ENCODE measurements around the gene MYL6B. TPM values are rescaled to one million over a fixed set of nuclear protein-coding genes. Genes with fewer than 3 reads are reported as not detected.
"Not testable (repeated sequence)": the region's sequence is repeated elsewhere in the genome, so short reads cannot be mapped to it uniquely, and the experiment has no call there.

Gene MYL6B
- 41.4 and 50.0 TPM in 2 replicates for total RNA-seq (2014; rRNA removed; shearing (Covaris generic))
- polyA plus RNA-seq (2014; cell fraction: nucleus; rRNA removed): 35.8 and 48.7 TPM in 2 replicates

- peak; percentile 91 for DNase-seq (ENCODE audit: extremely low read depth, low read depth)
Measured at GRCh38 chr12:56152132-56152755, at the start of gene MYL6B. TSS of gene MYL6B (plus strand) at chr12:56152587. CDS start at chr12:56153919, 1,332 bp downstream.

DNA sequence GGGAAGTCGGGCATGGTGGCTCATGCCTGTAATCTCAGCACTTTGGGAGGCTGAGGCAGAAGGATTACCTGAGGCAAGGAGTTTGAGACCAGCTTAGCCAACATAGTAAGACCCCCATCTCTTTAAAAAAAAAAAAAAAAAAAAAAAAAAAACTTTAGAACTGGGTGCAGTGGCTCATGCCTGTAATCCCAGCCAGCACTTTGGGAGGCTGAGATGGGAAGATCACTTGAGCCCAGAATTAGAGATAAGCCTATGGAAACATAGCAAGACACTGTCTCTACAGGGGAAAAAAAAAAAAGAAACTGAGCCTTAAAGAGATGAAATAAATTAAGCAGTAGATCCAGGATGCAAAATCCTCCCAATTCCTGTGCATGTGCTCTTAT is 49.7 kb upstream of the MYL6B start:
- no peak for DNase-seq (ENCODE audit: extremely low read depth, low read depth)

- DNase-seq (ENCODE audit: extremely low read depth, low read depth): no peak
Measured at GRCh38 chr12:56103066-56103711, 49.2 kb upstream of the MYL6B start.

- DNase-seq (ENCODE audit: extremely low read depth, low read depth): no peak
Measured at GRCh38 chr12:56103823-56104108, 48.6 kb upstream of the MYL6B start.

DNA sequence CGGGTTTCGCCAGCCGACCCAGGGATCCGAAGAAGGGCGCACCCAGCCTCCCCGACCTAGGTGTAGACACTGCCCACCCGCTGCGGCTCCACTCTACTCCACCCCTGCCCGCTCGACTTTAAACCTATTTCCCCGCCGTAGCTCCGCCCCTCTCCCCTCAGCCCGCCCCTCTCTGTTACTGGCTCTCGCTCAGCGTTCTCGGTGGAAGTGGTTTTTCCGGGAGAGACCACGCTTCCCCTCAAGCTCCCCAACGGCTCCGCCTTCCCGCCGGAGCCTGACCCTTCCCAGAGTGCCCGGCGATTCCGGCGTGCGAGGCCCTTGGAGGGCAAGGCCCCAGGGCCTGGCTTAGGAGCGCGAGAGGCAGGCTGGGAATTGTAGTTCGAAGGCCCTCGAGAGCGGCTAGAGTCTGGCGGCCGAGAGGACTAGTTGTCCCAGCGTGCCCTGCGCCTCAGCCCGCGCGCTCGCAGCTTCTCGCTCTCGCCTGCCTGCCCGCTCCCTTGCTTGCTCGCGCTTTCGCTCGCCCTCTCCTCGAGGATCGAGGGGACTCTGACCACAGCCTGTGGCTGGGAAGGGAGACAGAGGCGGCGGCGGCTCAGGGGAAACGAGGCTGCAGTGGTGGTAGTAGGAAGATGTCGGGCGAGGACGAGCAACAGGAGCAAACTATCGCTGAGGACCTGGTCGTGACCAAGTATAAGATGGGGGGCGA is 48.1 kb upstream of the MYL6B start, which contains the start of gene PA2G4:
TSS of gene PA2G4 (plus strand) at position 451 of the 706 bp plus-strand sequence. CDS start at position 630, 179 bp downstream.
- peak; percentile 98 for DNase-seq (ENCODE audit: extremely low read depth, low read depth)

- DNase-seq (ENCODE audit: extremely low read depth, low read depth): no peak
Measured at GRCh38 chr12:56104815-56105608, 47.4 kb upstream of the MYL6B start.

- DNase-seq (ENCODE audit: extremely low read depth, low read depth): no peak
Measured at GRCh38 chr12:56105609-56105902, 46.8 kb upstream of the MYL6B start.

DNA sequence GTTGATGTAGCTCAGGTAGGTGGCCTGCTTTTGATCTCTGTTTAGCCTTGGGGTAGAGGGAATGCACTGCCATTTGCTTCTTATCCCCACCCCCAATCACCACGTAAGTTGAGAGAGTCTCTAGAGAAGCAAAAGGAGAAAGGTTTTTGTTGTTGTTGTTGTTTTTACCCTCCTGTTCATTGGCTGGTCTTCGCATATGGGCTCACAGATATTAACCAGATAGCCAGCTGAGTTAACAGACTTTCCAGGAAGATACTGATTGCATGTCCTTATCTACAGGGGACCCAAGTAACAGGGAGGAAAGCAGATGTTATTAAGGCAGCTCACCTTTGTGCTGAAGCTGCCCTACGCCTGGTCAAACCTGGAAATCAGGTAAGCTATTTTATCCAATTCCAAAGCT is 45.1 kb upstream of the MYL6B start:
- DNase-seq (ENCODE audit: extremely low read depth, low read depth): no peak

GRCh38 chr12:56110571-56110970 is 41.8 kb upstream of the MYL6B start:
- DNase-seq (ENCODE audit: extremely low read depth, low read depth): no peak

DNA sequence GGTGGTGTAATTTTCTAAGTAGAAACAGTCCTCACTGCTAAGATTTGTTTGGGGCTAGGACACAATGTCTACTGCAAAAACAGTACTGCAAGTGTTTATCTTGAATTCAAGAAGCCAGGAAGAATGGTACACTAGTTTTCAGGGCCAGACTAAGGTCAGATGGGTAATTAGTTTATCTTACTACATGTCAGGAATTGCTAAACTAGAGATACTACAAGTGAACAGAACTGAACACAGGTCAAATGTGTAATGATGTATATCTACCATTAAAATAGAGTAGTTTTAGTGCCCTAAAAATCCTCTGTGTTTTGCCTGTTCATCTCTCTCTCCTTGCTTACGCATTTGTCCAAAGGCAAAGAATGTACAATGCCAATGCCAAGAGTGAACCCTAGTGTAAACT is 38.3 kb upstream of the MYL6B start:
- no peak for DNase-seq (ENCODE audit: extremely low read depth, low read depth)

DNA sequence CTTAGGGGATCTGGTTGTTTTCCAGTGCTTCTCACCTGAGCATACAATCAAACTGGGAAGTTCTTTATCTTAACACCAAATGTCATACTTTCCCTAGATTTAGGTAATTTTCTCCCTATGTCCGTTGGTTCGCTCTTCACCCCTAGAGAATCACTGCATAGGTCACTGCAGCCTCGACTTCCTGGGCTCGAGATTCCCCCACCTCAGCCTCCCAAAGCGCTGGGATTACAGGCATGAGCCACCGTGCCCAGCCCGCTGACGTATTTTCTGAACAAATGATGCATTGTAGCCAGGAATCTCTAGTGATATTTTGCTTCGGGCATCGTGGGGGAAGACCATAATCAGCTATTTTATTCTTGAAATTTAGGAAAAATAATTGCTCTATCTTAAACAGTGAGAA is 37.1 kb upstream of the MYL6B start:
- no peak for DNase-seq (ENCODE audit: extremely low read depth, low read depth)

- peak; percentile 95 for DNase-seq (ENCODE audit: extremely low read depth, low read depth)
Measured at GRCh38 chr12:56116267-56117081, 35.9 kb upstream of the MYL6B start, which contains the start of gene RPL41. TSS of gene RPL41 (plus strand) at chr12:56116633.

- DNase-seq (ENCODE audit: extremely low read depth, low read depth): not testable (repeated sequence)
Measured at GRCh38 chr12:56117082-56117706, 35.2 kb upstream of the MYL6B start.

GRCh38 chr12:56117778-56118687 is 34.4 kb upstream of the MYL6B start, which contains the start of gene ZC3H10:
TSS of gene ZC3H10 (plus strand) at chr12:56118266. CDS start at chr12:56120563, 2,297 bp downstream.
- peak; percentile 99 for DNase-seq (ENCODE audit: extremely low read depth, low read depth)

- DNase-seq (ENCODE audit: extremely low read depth, low read depth): no peak
Measured at GRCh38 chr12:56118688-56119357, 33.6 kb upstream of the MYL6B start.

- DNase-seq (ENCODE audit: extremely low read depth, low read depth): peak; percentile 87
Measured at GRCh38 chr12:56119361-56119796, 33.0 kb upstream of the MYL6B start.

GRCh38 chr12:56120158-56120846 is 32.1 kb upstream of the MYL6B start:
- DNase-seq (ENCODE audit: extremely low read depth, low read depth): no peak
